Thoracic aorta (tissue), 2 donors: ENCODE data around the gene SLC1A5. TPM values are rescaled to one million over a fixed set of nuclear protein-coding genes. Genes with fewer than 3 reads are reported as not detected.

ENCODE experiments used
- ATAC-seq: fragments of 150-250 bp; one replicate; pipeline ENCODE4 v1.8.0; 2017; ENCODE audit warnings: low read depth; ENCODE audit not compliant: insufficient number of reproducible peaks, low FRiP score
- DNase-seq: peaks from one replicate; pipeline ENCODE4 v3.0.0-alpha.2; 2020; ENCODE audit warnings: low spot score
- H3K27ac ChIP-seq, 2 donors: fragments of 200-600 bp; sonication (generic); 1 replicate in 1 of 2; 2 replicates in 1 of 2; pipeline ENCODE4 v1.5.1; 2016; ENCODE audit warnings: mild to moderate bottlenecking in 2 of 2, moderate library complexity in 2 of 2
- H3K27me3 ChIP-seq: fragments of 200-600 bp; sonication (generic); replicated peaks from 2 replicates; pipeline ENCODE4 v1.6.0; 2016; ENCODE audit warnings: mild to moderate bottlenecking; ENCODE audit not compliant: insufficient read depth
- H3K36me3 ChIP-seq: fragments of 200-600 bp; sonication (generic); one replicate; pipeline ENCODE4 v1.5.1; 2016
- H3K4me1 ChIP-seq, 2 donors: fragments of 200-600 bp; sonication (generic); 1 replicate in 1 of 2; 2 replicates in 1 of 2; pipeline versions ENCODE4 v1.5.1 to v1.6.0; 2016; ENCODE audit warnings: low read depth in 2 of 2, mild to moderate bottlenecking in 1 of 2; ENCODE audit not compliant: control insufficient read depth in 1 of 2
- H3K4me3 ChIP-seq: fragments of 200-600 bp; sonication (generic); 2 replicates; pipeline ENCODE4 v1.5.1; 2016; ENCODE audit warnings: mild to moderate bottlenecking
- H3K9me3 ChIP-seq: fragments of 200-600 bp; sonication (generic); 2 replicates; pipeline ENCODE4 v1.5.1; 2016
- total RNA-seq, 2 donors: library from RNA; depleted of rRNA; stranded (reverse); fragments of >200 nt; gene quantifications; one replicate each; pipeline versions ENCODE4 v1.1.0 to v1.2.3, GENCODE V29; 2016
- TF ChIP-seq, protein P1 (sequence below): fragments of 200-600 bp; sonication (generic); IDR thresholded peaks from one replicate; pipeline ENCODE4 v1.5.1; 2019; ENCODE audit warnings: antibody characterized with exemption

Gene SLC1A5
- total RNA-seq, 2 donors from 2014 or later, result 48.7 to 66.2 TPM

- no peaks in the 10 kb centered on the region for H3K9me3 ChIP-seq
- H3K36me3 ChIP-seq, result peaks cover 8% of the 10 kb centered on the region
- DNase-seq (no peak), ATAC-seq (peak; percentile 15)
- peak overlapping the region; percentile 21 for H3K4me3 ChIP-seq
- peak overlapping the region; percentile 64 for H3K27ac ChIP-seq
- TF ChIP-seq, protein P1, sequence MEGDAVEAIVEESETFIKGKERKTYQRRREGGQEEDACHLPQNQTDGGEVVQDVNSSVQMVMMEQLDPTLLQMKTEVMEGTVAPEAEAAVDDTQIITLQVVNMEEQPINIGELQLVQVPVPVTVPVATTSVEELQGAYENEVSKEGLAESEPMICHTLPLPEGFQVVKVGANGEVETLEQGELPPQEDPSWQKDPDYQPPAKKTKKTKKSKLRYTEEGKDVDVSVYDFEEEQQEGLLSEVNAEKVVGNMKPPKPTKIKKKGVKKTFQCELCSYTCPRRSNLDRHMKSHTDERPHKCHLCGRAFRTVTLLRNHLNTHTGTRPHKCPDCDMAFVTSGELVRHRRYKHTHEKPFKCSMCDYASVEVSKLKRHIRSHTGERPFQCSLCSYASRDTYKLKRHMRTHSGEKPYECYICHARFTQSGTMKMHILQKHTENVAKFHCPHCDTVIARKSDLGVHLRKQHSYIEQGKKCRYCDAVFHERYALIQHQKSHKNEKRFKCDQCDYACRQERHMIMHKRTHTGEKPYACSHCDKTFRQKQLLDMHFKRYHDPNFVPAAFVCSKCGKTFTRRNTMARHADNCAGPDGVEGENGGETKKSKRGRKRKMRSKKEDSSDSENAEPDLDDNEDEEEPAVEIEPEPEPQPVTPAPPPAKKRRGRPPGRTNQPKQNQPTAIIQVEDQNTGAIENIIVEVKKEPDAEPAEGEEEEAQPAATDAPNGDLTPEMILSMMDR, result no peak
- no peaks in the 10 kb centered on the region for H3K27me3 ChIP-seq
- H3K4me1 ChIP-seq, result peaks cover 8 to 22% of the 10 kb centered on the region in 2 donors
Measured at GRCh38 chr19:46755077-46755852, 33.1 kb downstream of the SLC1A5 start.

DNA sequence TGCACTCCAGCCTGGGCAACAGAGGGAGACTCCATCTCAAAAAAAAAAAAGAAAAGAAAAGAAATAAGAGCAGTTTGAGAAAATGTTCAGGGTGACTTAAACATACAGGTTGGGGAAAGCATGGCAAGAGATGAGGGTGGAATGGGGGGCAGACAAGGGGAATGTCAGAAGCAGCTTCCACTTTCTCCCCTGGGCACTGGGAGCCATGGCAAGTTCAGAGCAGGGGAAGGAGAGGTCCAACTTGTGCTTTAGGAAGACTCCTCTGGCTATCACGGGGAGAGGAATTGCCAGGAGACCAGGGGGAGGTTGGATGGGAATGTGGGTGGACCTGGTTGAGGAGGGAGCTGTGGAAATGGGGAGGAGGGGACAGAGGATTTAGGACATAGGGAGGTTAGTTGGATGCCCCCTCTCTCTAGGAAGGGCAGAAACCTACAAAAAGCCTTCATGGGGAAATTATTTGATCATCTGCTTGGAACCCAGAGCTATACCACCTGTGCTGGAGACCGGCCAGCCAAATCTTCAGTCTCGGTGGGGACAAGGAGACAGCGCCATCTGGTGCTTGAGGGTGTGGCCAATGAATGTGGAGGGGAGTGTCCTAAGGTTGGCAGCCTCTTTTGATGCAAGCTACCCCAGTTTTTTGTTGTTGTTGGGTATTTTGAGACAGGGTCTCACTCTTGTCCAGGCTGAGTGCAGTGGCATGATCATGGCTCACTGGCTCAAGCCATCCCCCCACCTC, 34.8 kb downstream of the SLC1A5 start:
- H3K27me3 ChIP-seq, result no peaks in the 10 kb centered on the region
- H3K4me3 ChIP-seq, result no peak overlapping the region
- H3K27ac ChIP-seq, result peak overlapping the region in 1 of 2 donors; percentile 14
- DNase-seq, result no peak
- H3K36me3 ChIP-seq, result peaks cover 8% of the 10 kb centered on the region
- TF ChIP-seq, protein P1, result no peak
- peaks cover 8 to 22% of the 10 kb centered on the region in 2 donors for H3K4me1 ChIP-seq
- no peaks in the 10 kb centered on the region for H3K9me3 ChIP-seq
- no peak for ATAC-seq

DNA sequence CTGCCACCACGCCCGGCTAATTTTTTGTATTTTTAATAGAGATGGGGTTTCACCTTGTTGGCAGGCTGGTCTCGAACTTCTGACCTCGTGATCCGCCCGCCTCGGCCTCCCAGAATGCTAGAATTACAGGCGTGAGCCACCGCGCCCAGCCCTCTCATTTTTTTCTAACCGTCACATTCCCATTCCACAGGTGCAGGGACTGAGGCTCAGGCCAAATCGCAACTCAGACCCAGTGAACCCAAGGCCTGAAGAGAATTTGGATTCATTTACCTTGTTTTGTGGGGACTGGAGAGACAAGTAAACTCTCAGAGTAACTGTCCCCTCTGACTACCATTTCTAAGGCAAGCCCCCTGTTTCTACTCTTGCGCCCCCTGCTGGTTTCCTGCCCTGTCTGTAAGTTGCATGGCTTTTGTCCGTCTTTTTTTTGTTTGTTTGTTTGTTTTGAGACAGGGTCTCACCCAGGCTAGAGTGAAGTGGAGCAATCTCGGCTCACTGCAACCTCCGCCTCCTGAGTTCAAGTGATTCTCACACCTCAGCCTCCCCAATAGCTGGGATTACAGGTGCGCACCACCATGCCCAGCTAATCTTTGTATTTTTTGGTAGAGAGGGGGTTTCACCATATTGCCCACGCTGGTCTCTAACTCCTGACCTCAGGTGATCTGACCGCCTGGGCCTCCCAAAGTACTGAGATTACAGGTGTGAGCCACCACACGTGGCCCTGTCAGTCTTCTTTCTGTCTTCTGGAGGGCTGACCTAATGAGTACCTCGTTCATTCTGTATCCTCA, 39.9 kb downstream of the SLC1A5 start:
- no peaks in the 10 kb centered on the region for H3K9me3 ChIP-seq
- H3K4me1 ChIP-seq, result peaks cover 15 to 23% of the 10 kb centered on the region in 2 donors
- H3K4me3 ChIP-seq, result no peak overlapping the region
- TF ChIP-seq, protein P1, result peak; percentile 67
- no peaks in the 10 kb centered on the region for H3K27me3 ChIP-seq
- H3K27ac ChIP-seq, result no peak overlapping the region
- H3K36me3 ChIP-seq, result no peaks in the 10 kb centered on the region
- no peak for DNase-seq
- no peak for ATAC-seq

- TF ChIP-seq, protein P1, result no peak
- DNase-seq, result no peak
- no peaks in the 10 kb centered on the region for H3K27me3 ChIP-seq
- no peaks in the 10 kb centered on the region for H3K9me3 ChIP-seq
- H3K36me3 ChIP-seq, result no peaks in the 10 kb centered on the region
- peaks cover 22 to 32% of the 10 kb centered on the region in 2 donors for H3K4me1 ChIP-seq
- ATAC-seq, result peak; percentile 32
- H3K4me3 ChIP-seq, result peak within 1 kb of the TSS; percentile 86
- H3K27ac ChIP-seq, result peak within 1 kb of the TSS; percentile 61 to 75
Measured at GRCh38 chr19:46746281-46747057, 41.9 kb downstream of the SLC1A5 start, which contains the start of gene STRN4. STRN4 (minus strand) TSS chr19:46746450; CDS start chr19:46746430, 20 bp downstream.
